H1 (cell line): ENCODE data around the gene PLPP7.
"Not testable (repeated sequence)": the region's sequence is repeated elsewhere in the genome, so short reads cannot be mapped to it uniquely, and the experiment has no call there.

Experiments used
- CEBPB ChIP-seq: IDR thresholded peaks from 2 replicates; pipeline ENCODE4 v1.6.1; 2012; ENCODE audit warnings: low read depth, low read length
- CTBP2 ChIP-seq: IDR thresholded peaks from 2 replicates; pipeline ENCODE4 v1.7.0; 2011; ENCODE audit warnings: borderline replicate concordance, mild to moderate bottlenecking, moderate library complexity, mixed read lengths, low read length; ENCODE audit not compliant: insufficient read depth, insufficient read length
- CTCF ChIP-seq, 3 experiments: IDR thresholded peaks; 1 replicate in 2 of 3; 2 replicates in 1 of 3; pipeline versions ENCODE4 v1.5.1 to v1.6.1; 2011; ENCODE audit warnings: low read length in 3 of 3, mild to moderate bottlenecking in 3 of 3, inconsistent platforms in 2 of 3, low read depth in 1 of 3, moderate library complexity in 1 of 3; ENCODE audit not compliant: insufficient read depth in 1 of 3; ENCODE audit errors: control extremely low read depth in 1 of 3
- EZH2 ChIP-seq: fragments of 200-600 bp; sonication (generic); IDR thresholded peaks from 2 replicates; pipeline ENCODE4 v1.7.1; 2012; ENCODE audit warnings: low read depth, mild to moderate bottlenecking, moderate library complexity, low read length, inconsistent platforms; ENCODE audit not compliant: severe bottlenecking
- HDAC2 ChIP-seq, 2 experiments: fragments of 300-600 bp in 1 of 2; sonication (generic) in 1 of 2; IDR thresholded peaks; 2 replicates each; pipeline ENCODE4 v1.6.1; 2011 to 2012; ENCODE audit warnings: low read depth in 2 of 2, low read length in 2 of 2, mild to moderate bottlenecking in 2 of 2, moderate library complexity in 2 of 2, borderline replicate concordance in 1 of 2, inconsistent platforms in 1 of 2
- MAX ChIP-seq: IDR thresholded peaks from 2 replicates; pipeline ENCODE4 v1.6.1; 2012; ENCODE audit warnings: inconsistent platforms
- POLR2A ChIP-seq, 2 experiments: IDR thresholded peaks; 1 replicate in 1 of 2; 2 replicates in 1 of 2; pipeline ENCODE4 v1.6.1; 2011; ENCODE audit warnings: low read depth in 2 of 2, low read length in 2 of 2, mild to moderate bottlenecking in 2 of 2; ENCODE audit errors: control extremely low read depth in 1 of 2
- SIX5 ChIP-seq: IDR thresholded peaks from 2 replicates; pipeline ENCODE4 v1.6.1; 2011; ENCODE audit warnings: mild to moderate bottlenecking, low read depth, low read length
- SP2 ChIP-seq: IDR thresholded peaks from 2 replicates; pipeline ENCODE4 v1.6.1; 2012; ENCODE audit warnings: mild to moderate bottlenecking, low read length, inconsistent platforms
- YY1 ChIP-seq: IDR thresholded peaks from 2 replicates; pipeline ENCODE4 v1.6.1; 2011; ENCODE audit warnings: low read depth, mild to moderate bottlenecking, low read length
- ZNF274 ChIP-seq: IDR thresholded peaks from 2 replicates; pipeline ENCODE4 v1.7.0; 2012; ENCODE audit warnings: low read length, borderline replicate concordance; ENCODE audit errors: extremely low read depth

- not testable (repeated sequence) for TF ChIP-seq CTCF (IDR thresholded peaks at IDR 0.05; ENCODE audit: control extremely low read depth in 1 of 3, insufficient read depth in 1 of 3, low read depth in 1 of 3, low read length in 3 of 3); HDAC2 (IDR thresholded peaks at IDR 0.05; ENCODE audit: borderline replicate concordance in 1 of 2, low read depth in 2 of 2, low read length in 2 of 2); YY1; CTBP2; POLR2A (IDR thresholded peaks at IDR 0.05; ENCODE audit: control extremely low read depth in 1 of 2, low read depth in 2 of 2, low read length in 2 of 2); CEBPB; SP2; ZNF274; MAX; SIX5; EZH2
Observed at GRCh38 chr9:131263033-131263343, 26.5 kb upstream of the PLPP7 start.
